Nephron (organoid): Measurements from ENCODE around the gene MCOLN3.
A peak's percentile ranks its signal among the peaks of the same experiment; 100 is the strongest.

Experiments
- H3K27ac Mint-ChIP-seq, 3 experiments: 2 replicates each; pipeline ENCODE4 v1.8.0; 2020; ENCODE audit warnings: mixed read lengths in 3 of 3, mild to moderate bottlenecking in 2 of 3, moderate library complexity in 1 of 3
- H3K27me3 Mint-ChIP-seq: 2 replicates; pipeline ENCODE4 v1.8.0; 2021; ENCODE audit warnings: low read depth, mild to moderate bottlenecking, moderate library complexity, mixed read lengths
- H3K36me3 Mint-ChIP-seq: 2 replicates; pipeline ENCODE4 v1.8.0; 2020; ENCODE audit warnings: low read depth, mixed read lengths
- H3K4me1 Mint-ChIP-seq: 2 replicates; pipeline ENCODE4 v1.8.0; 2020; ENCODE audit warnings: mixed read lengths
- H3K4me3 Mint-ChIP-seq, 3 experiments: 2 replicates each; pipeline ENCODE4 v1.8.0; 2020; ENCODE audit warnings: mild to moderate bottlenecking in 3 of 3, mixed read lengths in 3 of 3, moderate library complexity in 2 of 3
- H3K9me3 Mint-ChIP-seq: 2 replicates; pipeline ENCODE4 v1.8.0; 2020; ENCODE audit warnings: mixed read lengths
- TF ChIP-seq, protein P1 (sequence below), 3 experiments: fragments of 200-600 bp; sonication (generic); IDR thresholded peaks; one replicate each; pipeline ENCODE4 v1.5.0; 2021; ENCODE audit warnings: antibody characterized with exemption in 3 of 3; ENCODE audit not compliant: unreplicated experiment in 3 of 3

Gene MCOLN3

DNA sequence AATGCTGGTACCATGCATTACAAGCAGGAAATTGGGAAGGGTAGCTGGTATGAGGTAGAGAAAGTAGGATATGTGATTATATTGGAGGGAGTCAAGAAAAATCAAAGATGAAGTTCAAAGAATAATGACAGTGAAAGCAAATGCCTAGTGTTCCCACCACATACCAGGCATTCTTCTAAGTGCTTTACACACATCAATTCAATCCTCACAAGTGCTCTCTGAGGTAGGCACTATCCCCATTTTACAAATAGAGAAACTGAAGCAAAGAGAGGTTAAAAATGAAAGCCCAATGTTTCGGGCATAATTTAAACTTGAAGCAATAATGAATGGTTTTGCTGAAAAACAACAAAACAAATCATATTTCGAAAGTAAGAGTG lies 40.1 kb upstream of the MCOLN3 start:
- Mint-ChIP-seq H3K9me3 (no peaks in the 10 kb centered on the region), H3K27me3 (no peaks in the 10 kb centered on the region), H3K4me1 (no peaks in the 10 kb centered on the region), H3K36me3 (no peaks in the 10 kb centered on the region), H3K27ac (no peak overlapping the region), H3K4me3 (no peak overlapping the region)
- TF ChIP-seq, protein P1, sequence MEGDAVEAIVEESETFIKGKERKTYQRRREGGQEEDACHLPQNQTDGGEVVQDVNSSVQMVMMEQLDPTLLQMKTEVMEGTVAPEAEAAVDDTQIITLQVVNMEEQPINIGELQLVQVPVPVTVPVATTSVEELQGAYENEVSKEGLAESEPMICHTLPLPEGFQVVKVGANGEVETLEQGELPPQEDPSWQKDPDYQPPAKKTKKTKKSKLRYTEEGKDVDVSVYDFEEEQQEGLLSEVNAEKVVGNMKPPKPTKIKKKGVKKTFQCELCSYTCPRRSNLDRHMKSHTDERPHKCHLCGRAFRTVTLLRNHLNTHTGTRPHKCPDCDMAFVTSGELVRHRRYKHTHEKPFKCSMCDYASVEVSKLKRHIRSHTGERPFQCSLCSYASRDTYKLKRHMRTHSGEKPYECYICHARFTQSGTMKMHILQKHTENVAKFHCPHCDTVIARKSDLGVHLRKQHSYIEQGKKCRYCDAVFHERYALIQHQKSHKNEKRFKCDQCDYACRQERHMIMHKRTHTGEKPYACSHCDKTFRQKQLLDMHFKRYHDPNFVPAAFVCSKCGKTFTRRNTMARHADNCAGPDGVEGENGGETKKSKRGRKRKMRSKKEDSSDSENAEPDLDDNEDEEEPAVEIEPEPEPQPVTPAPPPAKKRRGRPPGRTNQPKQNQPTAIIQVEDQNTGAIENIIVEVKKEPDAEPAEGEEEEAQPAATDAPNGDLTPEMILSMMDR (IDR thresholded peaks at IDR 0.05; ENCODE audit: unreplicated experiment in 3 of 3) = no peak

DNA sequence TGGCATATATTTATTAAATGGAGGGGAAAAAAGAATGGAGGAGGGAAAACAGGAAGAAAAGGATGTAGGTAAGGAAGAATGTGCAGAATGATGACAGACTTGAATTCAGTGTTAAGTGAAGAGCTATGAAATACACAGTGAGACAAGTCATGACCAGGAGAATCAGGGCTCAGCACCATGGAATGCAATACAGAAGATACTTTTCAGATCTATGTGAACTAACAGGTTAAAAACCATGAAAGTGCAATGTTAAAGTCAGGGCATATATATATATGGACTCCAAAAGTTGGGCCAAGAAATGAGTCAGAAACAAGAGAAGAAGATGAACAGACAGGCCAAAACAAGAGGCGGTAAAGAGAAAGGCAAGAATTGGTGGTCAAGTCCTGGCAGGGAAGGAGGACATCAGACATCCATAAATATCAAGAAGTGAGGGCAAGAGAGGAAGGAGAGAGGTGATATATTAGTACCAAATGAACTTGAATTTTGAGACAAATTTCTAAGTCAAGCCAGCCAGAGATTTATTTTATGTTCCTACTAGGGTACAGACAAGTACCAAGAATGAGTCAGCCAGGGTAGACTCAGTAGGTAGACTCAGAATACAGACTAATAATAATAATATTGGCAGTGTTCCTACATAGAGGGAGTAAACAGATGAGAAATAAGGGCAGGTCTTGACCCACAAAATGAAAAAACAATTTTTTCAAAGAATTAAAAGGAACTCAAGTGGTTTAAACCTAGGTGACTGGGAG lies 39.5 kb upstream of the MCOLN3 start:
- H3K27me3 Mint-ChIP-seq = no peaks in the 10 kb centered on the region
- no peaks in the 10 kb centered on the region for H3K36me3 Mint-ChIP-seq
- TF ChIP-seq, protein P1 (IDR thresholded peaks at IDR 0.05; ENCODE audit: unreplicated experiment in 3 of 3) = no peak
- no peak overlapping the region for H3K27ac Mint-ChIP-seq
- H3K9me3 Mint-ChIP-seq = no peaks in the 10 kb centered on the region
- H3K4me3 Mint-ChIP-seq = no peak overlapping the region
- no peaks in the 10 kb centered on the region for H3K4me1 Mint-ChIP-seq

DNA sequence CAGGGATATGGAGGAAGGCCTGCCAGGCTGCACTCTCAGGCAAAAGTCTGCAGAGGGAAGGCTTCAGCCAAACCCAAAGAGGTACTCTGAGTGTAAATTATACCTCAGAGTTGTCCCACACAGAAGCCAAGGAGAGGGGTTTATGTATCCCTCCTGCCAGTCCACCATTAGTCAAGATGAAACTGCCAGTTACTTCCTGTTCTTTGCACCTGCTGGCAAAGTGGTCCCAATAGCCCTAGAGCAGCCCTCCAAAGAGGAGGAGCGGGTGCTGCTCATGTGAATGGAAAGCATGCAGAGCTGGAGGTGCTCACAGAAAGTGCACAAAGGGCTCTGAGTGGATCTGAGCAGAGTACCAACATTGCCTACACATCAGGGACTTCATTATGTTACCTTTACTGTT lies 37.1 kb upstream of the MCOLN3 start:
- H3K4me1 Mint-ChIP-seq = no peaks in the 10 kb centered on the region
- H3K27ac Mint-ChIP-seq = no peak overlapping the region
- H3K4me3 Mint-ChIP-seq = no peak overlapping the region
- TF ChIP-seq, protein P1 (IDR thresholded peaks at IDR 0.05; ENCODE audit: unreplicated experiment in 3 of 3) = no peak
- no peaks in the 10 kb centered on the region for H3K9me3 Mint-ChIP-seq
- no peaks in the 10 kb centered on the region for H3K36me3 Mint-ChIP-seq
- H3K27me3 Mint-ChIP-seq = peaks cover under 1% of the 10 kb centered on the region

DNA sequence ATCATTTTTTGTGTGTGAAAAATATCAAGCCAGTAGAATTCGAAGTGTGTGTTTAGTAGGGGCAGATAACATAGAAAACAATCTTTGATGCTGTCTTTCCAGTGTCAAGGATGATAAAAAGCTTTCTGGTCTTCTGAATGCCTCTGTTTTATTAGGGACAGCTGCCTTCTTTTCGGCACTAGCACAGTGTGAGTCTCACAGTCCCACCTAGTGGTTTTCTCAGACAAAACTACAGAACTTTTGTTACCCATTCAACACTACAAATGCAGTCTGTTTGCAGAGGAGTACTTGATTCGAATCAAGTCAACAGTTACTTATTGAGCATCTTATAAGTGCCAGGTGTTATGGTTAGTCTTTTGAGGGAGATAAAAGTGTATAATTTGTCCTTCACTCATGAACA lies 30.6 kb upstream of the MCOLN3 start:
- TF ChIP-seq, protein P1 (IDR thresholded peaks at IDR 0.05; ENCODE audit: unreplicated experiment in 3 of 3) = peak; percentile 17 to 30 (median 23)
- Mint-ChIP-seq H3K27me3 (peaks cover 4% of the 10 kb centered on the region), H3K27ac (no peak overlapping the region), H3K4me1 (no peaks in the 10 kb centered on the region), H3K4me3 (no peak overlapping the region), H3K9me3 (peaks cover 10% of the 10 kb centered on the region), H3K36me3 (peaks cover 8% of the 10 kb centered on the region)

DNA sequence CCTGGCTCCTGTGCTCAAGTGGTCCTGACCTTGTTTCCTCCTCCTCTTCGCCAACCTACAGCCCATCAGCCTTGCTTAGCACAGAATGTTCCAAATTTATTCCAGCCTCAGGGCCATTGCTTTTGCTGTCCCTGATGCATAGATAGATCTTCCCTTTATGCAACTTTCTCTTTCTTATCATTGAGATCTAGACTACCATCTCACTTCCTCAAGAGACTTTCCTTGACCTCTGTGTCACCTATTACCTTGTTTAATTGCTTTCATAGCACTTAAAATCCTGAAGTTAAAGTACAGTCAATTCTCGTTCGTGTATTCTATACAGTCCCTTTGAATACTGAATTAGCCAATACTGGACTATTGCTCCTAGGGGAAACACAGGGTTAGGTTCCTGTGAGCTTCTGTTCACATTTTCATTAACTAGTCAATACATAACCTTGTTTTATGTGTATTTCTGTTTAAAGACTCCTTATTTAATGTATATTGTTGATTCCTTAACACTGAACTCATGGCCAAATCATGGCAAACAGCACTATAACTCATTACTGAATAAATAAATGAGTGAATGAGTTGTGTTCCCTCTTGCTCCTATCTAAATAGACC lies 26.2 kb upstream of the MCOLN3 start:
- Mint-ChIP-seq H3K27me3 (no peaks in the 10 kb centered on the region), H3K4me3 (no peak overlapping the region), H3K27ac (no peak overlapping the region), H3K36me3 (peaks cover 12% of the 10 kb centered on the region), H3K9me3 (peaks cover 14% of the 10 kb centered on the region), H3K4me1 (no peaks in the 10 kb centered on the region)
- TF ChIP-seq, protein P1 (IDR thresholded peaks at IDR 0.05; ENCODE audit: unreplicated experiment in 3 of 3) = no peak
